HepG2 (cell line): ENCODE results near the gene TRIAP1. TPM values are rescaled to one million over a fixed set of nuclear protein-coding genes. Genes with fewer than 3 reads are reported as not detected.

ENCODE experiments used
- AGO1 ChIP-seq: fragments of 200-400 bp; formaldehyde crosslinking; IDR thresholded peaks from 2 replicates; pipeline ENCODE4 v1.6.1; 2017; ENCODE audit warnings: mild to moderate bottlenecking, low read depth, low read length, moderate library complexity; ENCODE audit not compliant: poor library complexity, severe bottlenecking
- GABPB1 ChIP-seq: IDR thresholded peaks from 2 replicates; pipeline ENCODE4 v1.6.1; 2016; ENCODE audit warnings: mild to moderate bottlenecking, missing genetic modification reagents, moderate library complexity, missing compliant biosample characterization
- NAIF1 ChIP-seq: sonication (generic); formaldehyde crosslinking; IDR thresholded peaks from 2 replicates; pipeline ENCODE4 v1.5.0; 2020; ENCODE audit warnings: mild to moderate bottlenecking, missing genetic modification reagents, borderline replicate concordance
- NFIB ChIP-seq: sonication (generic); formaldehyde crosslinking; IDR thresholded peaks from 2 replicates; pipeline ENCODE4 v1.9.0; 2021; ENCODE audit warnings: missing genetic modification reagents, mild to moderate bottlenecking, borderline replicate concordance
- PHF21A ChIP-seq: sonication (generic); formaldehyde crosslinking; IDR thresholded peaks from 2 replicates; pipeline ENCODE4 v1.5.0; 2020; ENCODE audit warnings: mild to moderate bottlenecking, missing genetic modification reagents
- RFX5 ChIP-seq: IDR thresholded peaks from 2 replicates; pipeline ENCODE4 v1.6.1; 2011; ENCODE audit warnings: low read depth, low read length, improper control_type of control experiment
- SMYD3 ChIP-seq: sonication (generic); formaldehyde crosslinking; IDR thresholded peaks from 2 replicates; pipeline ENCODE4 v1.8.1; 2023; ENCODE audit warnings: mild to moderate bottlenecking, missing genetic modification reagents
- ZNF207 ChIP-seq: fragments of 450-650 bp; IDR thresholded peaks from 2 replicates; pipeline ENCODE4 v1.6.1; 2016; ENCODE audit warnings: antibody characterized with exemption, borderline replicate concordance
- ZNF333 ChIP-seq: sonication (generic); formaldehyde crosslinking; IDR thresholded peaks from 2 replicates; pipeline ENCODE4 v1.4.0; 2020; ENCODE audit warnings: mild to moderate bottlenecking, missing genetic modification reagents, borderline replicate concordance
- ZNF383 ChIP-seq: sonication (generic); formaldehyde crosslinking; IDR thresholded peaks from 2 replicates; pipeline ENCODE4 v1.4.0; 2020; ENCODE audit warnings: missing genetic modification reagents, mild to moderate bottlenecking, borderline replicate concordance
- ZNF772 ChIP-seq: sonication (generic); formaldehyde crosslinking; IDR thresholded peaks from 2 replicates; pipeline ENCODE4 v1.5.0; 2020; ENCODE audit warnings: mild to moderate bottlenecking, missing genetic modification reagents
- ZNF788 ChIP-seq: sonication (generic); formaldehyde crosslinking; IDR thresholded peaks from 2 replicates; pipeline ENCODE4 v1.5.0; 2020; ENCODE audit warnings: mild to moderate bottlenecking, missing genetic modification reagents, borderline replicate concordance
- polyA plus RNA-seq, 8 experiments: library from polyadenylated mRNA; depleted of rRNA in 3 of 8; stranded (reverse) in 7 of 8; unstranded in 1 of 8; fragments of >200 nt; fragmentation: Illumina TruSeq in 4 of 8; extraction: Trizol in 4 of 8; gene quantifications; 2 replicates each; pipeline versions ENCODE4 v1.2.1 to v1.2.3, GENCODE V29; 2011 to 2016; ENCODE audit warnings: low read depth in 4 of 8, missing spikeins in 1 of 8, mixed read lengths in 1 of 8; ENCODE audit not compliant: insufficient read depth in 1 of 8
- total RNA-seq, 5 experiments: library from RNA; depleted of rRNA; stranded (reverse); fragments of >200 nt; fragmentation: Illumina TruSeq; extraction: Trizol; gene quantifications; 2 replicates each; pipeline ENCODE4 v1.2.3, GENCODE V29; 2016; ENCODE audit warnings: low read depth in 1 of 5
- TF ChIP-seq, protein P1 (sequence below): sonication (generic); formaldehyde crosslinking; IDR thresholded peaks from 2 replicates; pipeline ENCODE4 v1.5.1; 2020; ENCODE audit warnings: missing genetic modification reagents, mild to moderate bottlenecking, borderline replicate concordance
- TF ChIP-seq, protein P2 (sequence below): sonication (generic); formaldehyde crosslinking; IDR thresholded peaks from 2 replicates; pipeline ENCODE4 v1.4.0; 2020; ENCODE audit warnings: missing genetic modification reagents, borderline replicate concordance
- TF ChIP-seq, protein P3 (sequence below): sonication (generic); formaldehyde crosslinking; IDR thresholded peaks from 2 replicates; pipeline ENCODE4; 2020; ENCODE audit warnings: missing genetic modification reagents, mild to moderate bottlenecking, borderline replicate concordance
- TF ChIP-seq, protein P4 (sequence below): sonication (generic); formaldehyde crosslinking; IDR thresholded peaks from 2 replicates; pipeline ENCODE4 v1.5.0; 2020; ENCODE audit warnings: missing genetic modification reagents
- TF ChIP-seq, protein P5 (sequence below): sonication (generic); formaldehyde crosslinking; IDR thresholded peaks from 2 replicates; pipeline ENCODE4 v1.5.1; 2020; ENCODE audit warnings: mild to moderate bottlenecking, missing genetic modification reagents

The TRIAP1 gene
- total and polyA plus RNA-seq, 2 of the 13 experiments (the other 11 are each of a cell fraction or from before 2014, with no cell fraction given), result 55.0 to 117 TPM

DNA sequence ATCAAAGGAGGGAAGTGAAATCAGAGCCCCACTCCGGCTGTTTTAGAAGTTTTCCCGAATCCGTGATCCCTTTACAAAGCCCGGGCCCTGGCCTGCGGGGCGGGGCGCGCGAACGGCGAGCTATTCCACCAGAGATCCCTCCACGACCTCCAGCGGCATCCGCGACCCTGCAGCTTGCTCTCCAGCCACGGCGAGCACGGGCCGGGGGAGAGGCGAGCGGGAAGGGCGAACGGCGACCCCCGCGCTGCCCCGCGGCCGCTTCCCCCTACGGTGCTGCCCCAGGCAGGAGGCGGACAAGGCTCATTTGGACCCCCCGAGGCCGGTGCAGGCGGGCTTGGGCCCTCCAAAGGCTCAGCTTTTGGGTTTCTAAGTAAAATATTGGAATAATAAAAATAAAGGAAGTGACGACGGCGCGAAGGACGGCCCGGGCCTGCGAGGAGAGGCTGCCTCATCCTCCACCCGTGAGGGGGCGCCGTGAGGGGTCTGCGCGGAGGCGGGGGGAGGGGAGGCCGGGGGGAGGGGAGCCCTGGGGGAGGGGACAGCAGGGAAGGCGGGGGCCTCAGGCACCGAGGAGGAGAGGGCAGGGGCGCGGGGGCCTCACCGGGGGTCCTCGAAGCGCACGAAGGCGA is 22.8 kb upstream of the TRIAP1 start (continued):
- TF ChIP-seq NAIF1 (CRISPR knock-in tag) (no peak), AGO1 (peak; percentile 55), ZNF383 (CRISPR knock-in tag) (no peak), ZNF207 (no peak), ZNF772 (no peak), ZNF333 (CRISPR knock-in tag) (no peak), PHF21A (CRISPR knock-in tag) (no peak), ZNF788 (CRISPR knock-in tag) (no peak), SMYD3 (no peak), GABPB1 (CRISPR knock-in tag) (peak; percentile 59), RFX5 (no peak), NFIB (CRISPR knock-in tag) (no peak)
- TF ChIP-seq, protein P1, sequence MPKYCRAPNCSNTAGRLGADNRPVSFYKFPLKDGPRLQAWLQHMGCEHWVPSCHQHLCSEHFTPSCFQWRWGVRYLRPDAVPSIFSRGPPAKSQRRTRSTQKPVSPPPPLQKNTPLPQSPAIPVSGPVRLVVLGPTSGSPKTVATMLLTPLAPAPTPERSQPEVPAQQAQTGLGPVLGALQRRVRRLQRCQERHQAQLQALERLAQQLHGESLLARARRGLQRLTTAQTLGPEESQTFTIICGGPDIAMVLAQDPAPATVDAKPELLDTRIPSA (CRISPR knock-in tag), result peak; percentile 31; the same call in 1 of the 2 replicates
- TF ChIP-seq, protein P2, sequence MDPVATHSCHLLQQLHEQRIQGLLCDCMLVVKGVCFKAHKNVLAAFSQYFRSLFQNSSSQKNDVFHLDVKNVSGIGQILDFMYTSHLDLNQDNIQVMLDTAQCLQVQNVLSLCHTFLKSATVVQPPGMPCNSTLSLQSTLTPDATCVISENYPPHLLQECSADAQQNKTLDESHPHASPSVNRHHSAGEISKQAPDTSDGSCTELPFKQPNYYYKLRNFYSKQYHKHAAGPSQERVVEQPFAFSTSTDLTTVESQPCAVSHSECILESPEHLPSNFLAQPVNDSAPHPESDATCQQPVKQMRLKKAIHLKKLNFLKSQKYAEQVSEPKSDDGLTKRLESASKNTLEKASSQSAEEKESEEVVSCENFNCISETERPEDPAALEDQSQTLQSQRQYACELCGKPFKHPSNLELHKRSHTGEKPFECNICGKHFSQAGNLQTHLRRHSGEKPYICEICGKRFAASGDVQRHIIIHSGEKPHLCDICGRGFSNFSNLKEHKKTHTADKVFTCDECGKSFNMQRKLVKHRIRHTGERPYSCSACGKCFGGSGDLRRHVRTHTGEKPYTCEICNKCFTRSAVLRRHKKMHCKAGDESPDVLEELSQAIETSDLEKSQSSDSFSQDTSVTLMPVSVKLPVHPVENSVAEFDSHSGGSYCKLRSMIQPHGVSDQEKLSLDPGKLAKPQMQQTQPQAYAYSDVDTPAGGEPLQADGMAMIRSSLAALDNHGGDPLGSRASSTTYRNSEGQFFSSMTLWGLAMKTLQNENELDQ, result no peak
- TF ChIP-seq, protein P3, sequence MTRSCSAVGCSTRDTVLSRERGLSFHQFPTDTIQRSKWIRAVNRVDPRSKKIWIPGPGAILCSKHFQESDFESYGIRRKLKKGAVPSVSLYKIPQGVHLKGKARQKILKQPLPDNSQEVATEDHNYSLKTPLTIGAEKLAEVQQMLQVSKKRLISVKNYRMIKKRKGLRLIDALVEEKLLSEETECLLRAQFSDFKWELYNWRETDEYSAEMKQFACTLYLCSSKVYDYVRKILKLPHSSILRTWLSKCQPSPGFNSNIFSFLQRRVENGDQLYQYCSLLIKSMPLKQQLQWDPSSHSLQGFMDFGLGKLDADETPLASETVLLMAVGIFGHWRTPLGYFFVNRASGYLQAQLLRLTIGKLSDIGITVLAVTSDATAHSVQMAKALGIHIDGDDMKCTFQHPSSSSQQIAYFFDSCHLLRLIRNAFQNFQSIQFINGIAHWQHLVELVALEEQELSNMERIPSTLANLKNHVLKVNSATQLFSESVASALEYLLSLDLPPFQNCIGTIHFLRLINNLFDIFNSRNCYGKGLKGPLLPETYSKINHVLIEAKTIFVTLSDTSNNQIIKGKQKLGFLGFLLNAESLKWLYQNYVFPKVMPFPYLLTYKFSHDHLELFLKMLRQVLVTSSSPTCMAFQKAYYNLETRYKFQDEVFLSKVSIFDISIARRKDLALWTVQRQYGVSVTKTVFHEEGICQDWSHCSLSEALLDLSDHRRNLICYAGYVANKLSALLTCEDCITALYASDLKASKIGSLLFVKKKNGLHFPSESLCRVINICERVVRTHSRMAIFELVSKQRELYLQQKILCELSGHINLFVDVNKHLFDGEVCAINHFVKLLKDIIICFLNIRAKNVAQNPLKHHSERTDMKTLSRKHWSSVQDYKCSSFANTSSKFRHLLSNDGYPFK (CRISPR knock-in tag), result 0 out of 2 replicates have a peak, but pooled peaks have one; percentile 10
- TF ChIP-seq, protein P4, sequence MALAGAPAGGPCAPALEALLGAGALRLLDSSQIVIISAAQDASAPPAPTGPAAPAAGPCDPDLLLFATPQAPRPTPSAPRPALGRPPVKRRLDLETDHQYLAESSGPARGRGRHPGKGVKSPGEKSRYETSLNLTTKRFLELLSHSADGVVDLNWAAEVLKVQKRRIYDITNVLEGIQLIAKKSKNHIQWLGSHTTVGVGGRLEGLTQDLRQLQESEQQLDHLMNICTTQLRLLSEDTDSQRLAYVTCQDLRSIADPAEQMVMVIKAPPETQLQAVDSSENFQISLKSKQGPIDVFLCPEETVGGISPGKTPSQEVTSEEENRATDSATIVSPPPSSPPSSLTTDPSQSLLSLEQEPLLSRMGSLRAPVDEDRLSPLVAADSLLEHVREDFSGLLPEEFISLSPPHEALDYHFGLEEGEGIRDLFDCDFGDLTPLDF (CRISPR knock-in tag), result no peak
- TF ChIP-seq, protein P5, sequence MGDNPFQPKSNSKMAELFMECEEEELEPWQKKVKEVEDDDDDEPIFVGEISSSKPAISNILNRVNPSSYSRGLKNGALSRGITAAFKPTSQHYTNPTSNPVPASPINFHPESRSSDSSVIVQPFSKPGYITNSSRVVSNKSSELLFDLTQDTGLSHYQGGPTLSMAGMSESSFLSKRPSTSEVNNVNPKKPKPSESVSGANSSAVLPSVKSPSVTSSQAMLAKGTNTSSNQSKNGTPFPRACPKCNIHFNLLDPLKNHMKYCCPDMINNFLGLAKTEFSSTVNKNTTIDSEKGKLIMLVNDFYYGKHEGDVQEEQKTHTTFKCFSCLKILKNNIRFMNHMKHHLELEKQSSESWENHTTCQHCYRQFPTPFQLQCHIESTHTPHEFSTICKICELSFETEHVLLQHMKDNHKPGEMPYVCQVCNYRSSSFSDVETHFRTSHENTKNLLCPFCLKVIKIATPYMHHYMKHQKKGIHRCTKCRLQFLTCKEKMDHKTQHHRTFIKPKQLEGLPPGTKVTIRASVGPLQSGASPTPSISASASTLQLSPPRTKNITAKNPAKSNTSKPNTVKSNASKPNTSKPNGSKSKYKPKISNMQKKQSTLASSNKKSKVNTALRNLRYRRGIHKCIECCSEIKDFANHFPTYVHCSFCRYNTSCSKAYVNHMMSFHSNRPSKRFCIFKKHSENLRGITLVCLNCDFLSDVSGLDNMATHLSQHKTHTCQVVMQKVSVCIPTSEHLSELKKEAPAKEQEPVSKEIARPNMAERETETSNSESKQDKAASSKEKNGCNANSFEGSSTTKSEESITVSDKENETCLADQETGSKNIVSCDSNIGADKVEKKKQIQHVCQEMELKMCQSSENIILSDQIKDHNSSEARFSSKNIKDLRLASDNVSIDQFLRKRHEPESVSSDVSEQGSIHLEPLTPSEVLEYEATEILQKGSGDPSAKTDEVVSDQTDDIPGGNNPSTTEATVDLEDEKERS, result no peak
